OCI-LY1 (cell line): ENCODE measurements around the gene TGFBR1.
A peak's percentile ranks its signal among the peaks of the same experiment; 100 is the strongest.
"Not testable (repeated sequence)": the region's sequence is repeated elsewhere in the genome, so short reads cannot be mapped to it uniquely, and the experiment has no call there.

Experiments used
- H2AFZ ChIP-seq: fragments of 200-600 bp; sonication (generic), shearing (Covaris generic); 2 replicates; pipeline ENCODE4 v1.6.0; 2014; ENCODE audit warnings: antibody characterized with exemption, mild to moderate bottlenecking, low read length
- H3F3A ChIP-seq: fragments of 200-600 bp; sonication (generic), shearing (Covaris generic); 2 replicates; pipeline ENCODE4 v1.6.0; 2014; ENCODE audit warnings: mild to moderate bottlenecking, antibody characterized with exemption, low read length, moderate library complexity; ENCODE audit not compliant: insufficient read depth
- H3K27ac ChIP-seq: fragments of 200-600 bp; sonication (generic); 2 replicates; pipeline ENCODE4 v1.5.1; 2014; ENCODE audit warnings: low read length, mixed run types, mild to moderate bottlenecking, low read depth; ENCODE audit not compliant: poor library complexity, severe bottlenecking
- H3K27me3 ChIP-seq: fragments of 200-600 bp; sonication (generic); 2 replicates; pipeline ENCODE4 v1.6.0; 2014; ENCODE audit warnings: antibody characterized with exemption, mild to moderate bottlenecking, low read length, moderate library complexity; ENCODE audit not compliant: insufficient read depth
- H3K36me3 ChIP-seq: fragments of 200-600 bp; sonication (generic); 2 replicates; pipeline ENCODE4 v1.6.1; 2014; ENCODE audit warnings: mild to moderate bottlenecking, antibody characterized with exemption, low read length, moderate library complexity, mixed read lengths; ENCODE audit not compliant: insufficient read depth
- H3K4me1 ChIP-seq: fragments of 200-600 bp; sonication (generic); 2 replicates; pipeline ENCODE4 v1.5.1; 2014; ENCODE audit warnings: mild to moderate bottlenecking, low read length, moderate library complexity; ENCODE audit not compliant: insufficient read depth, severe bottlenecking
- H3K4me2 ChIP-seq: fragments of 200-600 bp; sonication (generic), shearing (Covaris generic); 2 replicates; pipeline ENCODE4 v1.6.1; 2014; ENCODE audit warnings: low read length
- H3K4me3 ChIP-seq: fragments of 200-600 bp; sonication (generic); 2 replicates; pipeline ENCODE4 v1.5.1; 2014; ENCODE audit warnings: low read length, low read depth, mild to moderate bottlenecking, mixed read lengths; ENCODE audit not compliant: poor library complexity, severe bottlenecking
- H3K79me2 ChIP-seq: fragments of 200-600 bp; shearing (Covaris generic); 2 replicates; pipeline ENCODE4 v1.6.1; 2016; ENCODE audit warnings: mixed run types, low read length, mixed read lengths; ENCODE audit not compliant: insufficient read depth
- H3K9ac ChIP-seq: fragments of 200-600 bp; sonication (generic), shearing (Covaris generic); 2 replicates; pipeline ENCODE4 v1.6.1; 2014; ENCODE audit warnings: mild to moderate bottlenecking, low read length, mixed read lengths
- H3K9me2 ChIP-seq: fragments of 200-600 bp; sonication (generic), shearing (Covaris generic); 2 replicates; pipeline ENCODE4 v1.6.1; 2014; ENCODE audit warnings: low read depth, mild to moderate bottlenecking, low read length, mixed read lengths
- H3K9me3 ChIP-seq: fragments of 200-600 bp; shearing (Covaris generic); 2 replicates; pipeline ENCODE4 v1.6.1; 2014; ENCODE audit warnings: low read length, mixed read lengths
- H4K20me1 ChIP-seq: fragments of 200-600 bp; sonication (generic), shearing (Covaris generic); 2 replicates; pipeline ENCODE4 v1.6.0; 2016; ENCODE audit warnings: mild to moderate bottlenecking, low read length; ENCODE audit not compliant: insufficient read depth
- CTCF ChIP-seq: fragments of 200-600 bp; sonication (generic), shearing (Covaris generic); IDR thresholded peaks from 2 replicates; pipeline ENCODE4 v1.5.1; 2017; ENCODE audit warnings: mild to moderate bottlenecking, antibody characterized with exemption, low read length, moderate library complexity, mixed read lengths
- EZH2 ChIP-seq: fragments of 200-600 bp; sonication (generic), shearing (Covaris generic); IDR thresholded peaks from 2 replicates; pipeline ENCODE4 v1.8.0; 2017; ENCODE audit warnings: borderline replicate concordance, mixed run types, mild to moderate bottlenecking, antibody characterized with exemption, low read length, moderate library complexity, mixed read lengths

The TGFBR1 gene

DNA sequence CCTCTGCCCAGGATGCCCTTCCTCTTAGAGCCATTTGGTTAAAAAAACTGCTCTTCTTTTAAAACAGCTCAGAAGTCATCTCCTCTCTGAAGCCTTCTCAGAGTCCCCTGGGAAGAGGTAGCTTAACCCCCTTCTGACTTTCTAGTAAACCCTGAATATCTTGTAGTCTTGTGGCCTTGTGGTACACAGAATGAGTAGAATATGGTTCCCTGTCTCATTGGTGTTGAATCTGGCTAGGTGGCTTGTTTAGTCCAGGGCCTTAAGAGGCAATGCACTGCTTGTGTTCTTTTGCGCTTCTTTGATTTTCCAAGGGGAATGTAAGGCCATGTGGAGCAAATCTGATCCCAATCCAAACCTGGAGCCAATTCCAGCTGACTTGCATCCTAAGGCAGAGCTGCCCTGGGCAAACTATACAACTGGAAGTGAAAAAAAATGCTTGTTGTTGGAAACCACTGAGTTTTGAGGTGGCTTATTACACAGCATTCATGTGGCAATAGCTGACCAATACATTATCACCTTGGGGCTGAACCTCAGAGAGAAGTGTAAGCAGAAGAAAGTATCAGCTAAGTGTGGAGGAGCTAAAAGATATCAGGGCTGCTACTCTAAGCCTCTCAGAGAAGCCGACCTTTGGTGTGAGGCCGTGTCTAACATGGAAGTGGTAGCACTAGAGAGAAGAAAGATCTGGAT, 85.8 kb downstream of the TGFBR1 start:
- H3K9me2 ChIP-seq = no peaks in the 10 kb centered on the region
- no peaks in the 10 kb centered on the region for H3F3A ChIP-seq

GRCh38 chr9:99192786-99193465, 88.0 kb downstream of the TGFBR1 start:
- no peaks in the 10 kb centered on the region for H3K79me2 ChIP-seq
- no peaks in the 10 kb centered on the region for H3K9me2 ChIP-seq
- no peak overlapping the region for H3K4me3 ChIP-seq
- H3K4me1 ChIP-seq = no peaks in the 10 kb centered on the region
- no peak overlapping the region for H3K4me2 ChIP-seq
- no peaks in the 10 kb centered on the region for H3F3A ChIP-seq
- H3K27ac ChIP-seq = no peak overlapping the region
- no peaks in the 10 kb centered on the region for H3K36me3 ChIP-seq
- TF ChIP-seq CTCF (peak; percentile 29; the same call in 1 of the 2 replicates), EZH2 (no peak)
- peaks cover 2% of the 10 kb centered on the region; the same call in 1 of the 2 replicates for H3K27me3 ChIP-seq
- H4K20me1 ChIP-seq = no peaks in the 10 kb centered on the region
- no peak overlapping the region for H3K9ac ChIP-seq
- no peak overlapping the region for H2AFZ ChIP-seq
- no peaks in the 10 kb centered on the region for H3K9me3 ChIP-seq

More for the DNA sequence above, 85.8 kb downstream of the TGFBR1 start:
- H3K27me3 ChIP-seq = no peaks in the 10 kb centered on the region
- no peak overlapping the region for H3K4me2 ChIP-seq
- H3K79me2 ChIP-seq = no peaks in the 10 kb centered on the region
- no peaks in the 10 kb centered on the region for H3K4me1 ChIP-seq
- no peak overlapping the region for H3K9ac ChIP-seq
- H2AFZ ChIP-seq = no peak overlapping the region
- H3K36me3 ChIP-seq = no peaks in the 10 kb centered on the region
- H3K9me3 ChIP-seq = no peaks in the 10 kb centered on the region
- no peak overlapping the region for H3K27ac ChIP-seq
- H4K20me1 ChIP-seq = no peaks in the 10 kb centered on the region
- no peak overlapping the region for H3K4me3 ChIP-seq
- no peak for TF ChIP-seq CTCF
- no peak for TF ChIP-seq EZH2

GRCh38 chr9:99193466-99193821, 88.5 kb downstream of the TGFBR1 start:
- TF ChIP-seq EZH2 (no peak), CTCF (no peak)
- Histone ChIP-seq H3K9me3 (no peaks in the 10 kb centered on the region), H3F3A (no peaks in the 10 kb centered on the region), H3K4me1 (no peaks in the 10 kb centered on the region), H3K27ac (no peak overlapping the region), H3K9ac (no peak overlapping the region), H4K20me1 (no peaks in the 10 kb centered on the region), H3K4me3 (no peak overlapping the region), H3K9me2 (no peaks in the 10 kb centered on the region), H2AFZ (no peak overlapping the region), H3K36me3 (no peaks in the 10 kb centered on the region), H3K4me2 (no peak overlapping the region), H3K79me2 (no peaks in the 10 kb centered on the region), H3K27me3 (peaks cover 4% of the 10 kb centered on the region; the same call in 1 of the 2 replicates)

- H3F3A ChIP-seq, H3K36me3 ChIP-seq, H3K4me1 ChIP-seq, H3K9ac ChIP-seq, H3K9me2 ChIP-seq, H3K79me2 ChIP-seq, H3K4me2 ChIP-seq, H3K27me3 ChIP-seq, H4K20me1 ChIP-seq, H3K27ac ChIP-seq, H3K9me3 ChIP-seq, H3K4me3 ChIP-seq, H2AFZ ChIP-seq: not testable (repeated sequence)
Observed at GRCh38 chr9:99196484-99196883, 91.6 kb downstream of the TGFBR1 start.
